Sigmoid colon (tissue), 4 donors: ENCODE results near the gene MRPL40.

ENCODE experiments used
- POLR2AphosphoS5 ChIP-seq, 4 donors: sonication (generic); formaldehyde crosslinking; IDR thresholded peaks; one replicate each; pipeline ENCODE4 v1.6.1; 2017; ENCODE audit warnings: antibody characterized with exemption in 4 of 4
- TF ChIP-seq, protein P1 (sequence below), 4 experiments: fragments of 450-650 bp in 3 of 4; fragments of 200-600 bp in 1 of 4; IDR thresholded peaks; one replicate each; pipeline ENCODE4 v1.5.1; 2016 to 2019; ENCODE audit warnings: antibody characterized with exemption in 4 of 4, mild to moderate bottlenecking in 3 of 4, moderate library complexity in 2 of 4

DNA sequence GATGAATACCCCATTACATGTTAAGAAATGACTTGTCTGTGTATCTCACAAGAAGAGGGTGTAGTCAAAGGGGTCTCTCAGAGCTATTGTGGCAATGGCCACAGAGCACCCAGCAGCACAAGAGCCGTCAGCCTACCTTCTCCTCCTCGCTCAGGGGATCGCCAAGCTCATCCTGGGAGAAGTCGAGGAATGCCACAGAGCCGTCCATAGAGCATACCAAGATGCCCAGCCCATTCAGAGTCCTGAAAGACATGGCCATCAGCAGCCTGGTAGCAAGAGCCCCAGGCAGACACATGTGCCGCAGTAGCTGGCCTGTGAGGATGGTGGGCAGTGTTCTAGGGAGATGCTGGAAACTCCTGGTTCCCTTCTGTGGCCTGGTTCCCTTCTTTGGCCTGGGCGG lies 44.8 kb upstream of the MRPL40 start:
- TF ChIP-seq, protein P1, sequence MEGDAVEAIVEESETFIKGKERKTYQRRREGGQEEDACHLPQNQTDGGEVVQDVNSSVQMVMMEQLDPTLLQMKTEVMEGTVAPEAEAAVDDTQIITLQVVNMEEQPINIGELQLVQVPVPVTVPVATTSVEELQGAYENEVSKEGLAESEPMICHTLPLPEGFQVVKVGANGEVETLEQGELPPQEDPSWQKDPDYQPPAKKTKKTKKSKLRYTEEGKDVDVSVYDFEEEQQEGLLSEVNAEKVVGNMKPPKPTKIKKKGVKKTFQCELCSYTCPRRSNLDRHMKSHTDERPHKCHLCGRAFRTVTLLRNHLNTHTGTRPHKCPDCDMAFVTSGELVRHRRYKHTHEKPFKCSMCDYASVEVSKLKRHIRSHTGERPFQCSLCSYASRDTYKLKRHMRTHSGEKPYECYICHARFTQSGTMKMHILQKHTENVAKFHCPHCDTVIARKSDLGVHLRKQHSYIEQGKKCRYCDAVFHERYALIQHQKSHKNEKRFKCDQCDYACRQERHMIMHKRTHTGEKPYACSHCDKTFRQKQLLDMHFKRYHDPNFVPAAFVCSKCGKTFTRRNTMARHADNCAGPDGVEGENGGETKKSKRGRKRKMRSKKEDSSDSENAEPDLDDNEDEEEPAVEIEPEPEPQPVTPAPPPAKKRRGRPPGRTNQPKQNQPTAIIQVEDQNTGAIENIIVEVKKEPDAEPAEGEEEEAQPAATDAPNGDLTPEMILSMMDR (IDR thresholded peaks at IDR 0.05): no peak
- no peak for TF ChIP-seq POLR2AphosphoS5 (IDR thresholded peaks at IDR 0.05)
